GM19238 (cell line): ENCODE results near the gene SYT6.

ENCODE experiments used
- DNase-seq: peaks from one replicate; pipeline ENCODE4 v3.0.0; 2011; ENCODE audit warnings: low spot score; ENCODE audit not compliant: insufficient read length

SYT6 gene

DNA sequence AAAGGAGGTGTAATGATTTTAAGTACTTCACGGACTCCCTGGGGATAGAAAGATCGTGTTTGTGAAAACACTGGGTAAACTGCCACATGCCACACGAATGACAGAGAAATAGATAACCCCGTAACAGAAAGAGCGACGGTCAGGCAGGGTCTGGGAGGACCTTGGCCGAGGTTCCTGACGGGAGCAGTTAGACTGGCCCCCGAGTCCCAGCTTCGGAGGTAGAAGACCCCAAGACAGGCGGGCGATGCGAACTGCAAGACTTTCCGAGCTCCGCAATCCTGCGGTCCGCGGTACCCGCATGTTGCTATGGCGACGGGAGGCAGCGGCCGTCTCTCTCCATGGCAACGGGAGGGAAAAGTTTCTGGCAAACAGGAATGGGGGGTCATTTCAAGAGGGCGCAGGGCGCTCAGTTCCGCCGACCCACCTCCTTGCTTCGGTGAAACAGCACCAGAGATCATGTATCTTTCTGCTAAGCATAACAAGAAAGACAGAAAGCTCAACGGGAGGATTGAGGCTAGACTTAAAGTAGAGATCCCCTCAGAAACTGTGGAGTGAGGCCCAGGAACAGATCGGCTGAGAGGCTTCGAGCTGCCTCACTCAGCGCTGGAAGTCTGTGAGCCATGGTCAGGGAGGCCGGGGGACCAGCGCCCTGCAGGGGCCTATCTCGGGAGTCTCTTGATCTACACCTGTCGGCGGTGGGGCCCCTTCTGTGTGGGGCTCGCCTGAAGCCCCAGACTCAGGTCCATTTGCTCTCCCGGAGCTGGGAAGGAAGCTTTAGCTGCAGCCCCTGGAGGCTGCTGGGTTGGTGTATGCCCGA is 685 bp upstream of the SYT6 start:
- no peak for DNase-seq

DNA sequence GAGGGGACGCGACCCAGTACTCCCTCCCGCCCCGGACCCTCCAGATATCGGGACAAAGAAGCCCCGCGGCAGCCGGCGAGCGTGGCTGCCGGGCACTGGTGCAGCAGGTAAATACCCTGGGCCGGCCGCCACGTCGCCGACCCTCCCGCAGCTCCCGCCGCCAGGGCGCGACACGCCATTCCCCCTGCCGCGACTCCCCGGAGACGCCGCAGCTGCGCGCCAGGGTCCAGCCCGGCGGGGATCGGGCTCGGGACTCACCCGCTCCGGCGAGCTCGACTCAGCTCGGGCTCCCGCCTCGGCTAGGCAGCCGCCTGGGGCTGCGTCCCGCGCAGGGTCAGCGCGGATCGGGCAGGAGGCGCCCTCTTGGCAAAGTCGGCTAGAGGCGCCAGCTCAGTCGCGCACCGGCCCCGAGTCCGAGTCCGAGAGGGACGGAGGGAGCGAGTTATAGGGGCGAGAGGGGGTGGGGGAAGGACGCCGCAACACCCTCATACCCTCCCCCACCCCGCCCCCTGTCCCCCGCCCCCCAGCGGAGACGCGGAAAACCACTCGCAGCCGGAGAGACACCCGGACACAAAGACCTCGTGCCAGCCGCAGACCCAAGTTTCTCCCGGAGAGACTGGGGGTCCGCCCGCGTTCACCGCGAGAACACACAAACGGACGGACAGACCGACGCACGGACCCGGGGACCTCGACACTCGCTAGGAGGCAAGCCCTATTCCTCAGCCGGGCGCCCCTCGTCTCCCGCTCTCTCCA is 985 bp downstream of the SYT6 start:
- DNase-seq = no peak

DNA sequence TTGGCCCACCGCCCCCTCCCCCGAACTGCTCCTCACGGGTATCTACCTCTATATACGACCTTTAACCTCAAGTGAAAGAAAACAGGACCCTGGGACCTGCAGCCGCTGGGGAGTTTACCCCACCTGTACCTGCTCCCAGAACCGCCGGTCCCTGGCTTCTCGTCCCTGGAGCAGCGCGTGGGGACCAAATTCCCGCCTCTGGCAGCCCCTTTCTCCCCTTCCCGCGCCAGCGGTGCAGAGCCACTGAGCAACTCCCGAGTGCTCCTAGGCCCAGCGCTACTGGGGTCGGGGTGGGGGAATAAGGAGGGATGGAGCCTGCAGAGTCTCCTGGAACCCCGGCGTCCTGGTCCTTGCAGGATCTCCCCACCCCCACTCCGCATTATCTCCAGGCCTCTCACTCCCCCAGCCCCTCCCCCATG is 1.6 kb downstream of the SYT6 start:
- no peak for DNase-seq

- no peak for DNase-seq
These were observed 3.7 kb downstream of the SYT6 start for GRCh38 chr1:114150016-114150415.

DNA sequence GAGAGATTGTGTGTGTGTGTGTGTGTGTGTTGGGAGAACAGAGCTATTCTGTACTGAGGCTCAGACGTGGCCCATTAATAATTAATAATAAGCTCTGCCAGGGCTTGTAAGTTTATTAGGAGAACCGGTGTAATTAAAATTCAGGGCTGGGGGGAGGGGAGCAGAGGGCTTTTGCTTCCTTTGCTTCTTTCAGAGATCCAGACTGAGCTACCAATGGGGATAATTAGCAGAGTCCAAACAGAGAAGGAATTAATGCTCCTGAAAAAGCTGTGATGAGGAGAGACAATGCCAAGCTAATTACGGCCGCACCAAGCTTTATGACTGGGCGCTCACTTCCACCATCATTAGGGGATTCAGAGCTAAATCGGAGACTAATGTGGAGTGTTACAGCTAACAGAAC is 4.5 kb downstream of the SYT6 start:
- DNase-seq = no peak

DNA sequence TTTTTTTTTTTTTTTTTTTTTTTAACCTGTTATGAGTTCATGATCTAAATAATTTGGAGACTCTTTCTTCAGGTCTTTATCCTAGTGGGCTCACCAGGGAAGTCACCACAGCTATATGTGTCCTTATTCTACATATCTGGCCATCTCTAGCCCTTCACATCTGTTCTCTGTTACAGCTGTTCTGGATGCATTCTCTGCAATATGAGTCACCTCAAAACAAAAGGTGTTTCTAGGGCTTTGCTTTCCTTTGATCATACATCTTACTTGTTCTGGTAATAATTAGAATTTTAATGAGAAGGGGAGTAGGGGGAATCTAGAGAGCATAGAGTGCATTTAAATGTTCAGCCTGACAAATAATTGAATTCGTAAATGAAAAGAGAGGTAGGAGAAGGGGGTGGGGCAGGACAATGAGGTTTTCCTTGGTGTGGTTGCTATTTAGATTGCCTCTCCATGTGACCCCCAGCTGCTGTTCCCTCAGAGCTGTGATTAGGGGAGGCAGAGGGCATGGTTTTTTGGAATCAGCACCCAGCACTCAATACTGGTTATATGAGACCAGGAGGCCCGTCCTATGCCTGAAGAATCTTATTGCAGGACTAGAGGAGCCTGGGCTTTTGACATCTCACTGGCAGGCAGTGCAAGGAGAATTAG is 8.0 kb downstream of the SYT6 start:
- no peak for DNase-seq

DNA sequence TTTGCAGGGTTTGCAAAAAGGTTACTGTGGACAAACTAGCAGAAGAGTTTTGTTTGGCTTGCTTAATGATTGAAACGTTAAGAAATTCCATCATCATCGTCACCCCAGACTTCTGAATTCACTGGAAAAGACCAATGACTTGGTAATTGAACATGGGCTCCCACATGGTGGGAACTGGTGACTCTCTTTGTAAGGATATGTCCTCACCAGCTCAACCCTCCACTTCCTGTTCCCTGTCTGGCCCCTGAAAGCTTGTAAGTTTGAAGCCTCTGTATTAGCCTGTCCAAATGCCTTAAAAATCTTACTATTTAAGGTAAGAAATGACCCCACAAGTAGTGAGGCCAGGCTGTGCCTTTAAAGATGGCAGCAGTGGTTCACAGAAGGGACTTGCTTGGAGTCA is 9.7 kb downstream of the SYT6 start:
- no peak for DNase-seq

DNA sequence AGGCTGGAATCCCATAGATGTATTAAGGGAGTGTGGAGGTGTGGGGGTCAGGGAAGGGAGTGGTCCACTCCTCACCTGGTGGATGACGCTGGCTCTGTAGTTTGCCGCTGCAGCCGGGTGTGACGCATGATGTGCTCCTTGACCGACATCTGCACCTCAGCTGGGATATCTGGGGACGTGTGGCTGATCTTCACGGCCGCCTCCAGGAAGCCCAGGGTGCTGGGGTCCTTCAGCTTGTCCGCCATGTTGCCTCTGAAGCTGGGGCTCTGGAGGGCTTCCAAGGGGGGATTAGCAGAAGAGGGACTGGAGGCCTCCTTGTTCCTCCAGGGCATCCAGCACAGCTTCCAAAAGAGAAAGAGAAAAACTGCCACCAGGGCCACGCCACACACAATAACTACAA is 14.1 kb downstream of the SYT6 start:
- no peak for DNase-seq

GRCh38 chr1:114137497-114137896 is 16.2 kb downstream of the SYT6 start:
- no peak for DNase-seq

DNA sequence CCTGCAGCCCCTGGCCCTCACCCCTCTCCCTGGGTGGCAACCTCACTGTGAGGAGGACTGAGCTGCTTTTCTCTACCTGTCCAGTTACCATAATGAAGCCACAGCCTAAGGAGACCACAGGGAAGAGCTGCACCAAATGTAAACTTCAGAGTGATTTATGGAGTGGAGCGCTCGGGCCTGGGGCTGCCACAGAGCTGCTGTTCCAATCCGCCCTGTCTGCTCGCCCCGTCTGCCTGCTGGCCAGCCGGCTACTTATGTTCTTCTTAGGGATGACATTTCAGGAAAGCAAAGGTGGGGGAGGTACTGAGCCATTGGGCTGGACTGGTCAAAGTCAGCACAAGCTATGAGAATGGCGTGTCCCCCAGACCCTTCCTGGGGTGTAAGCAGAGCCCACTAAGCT is 17.9 kb downstream of the SYT6 start:
- DNase-seq = no peak

GRCh38 chr1:114134518-114134917 is 19.2 kb downstream of the SYT6 start:
- DNase-seq = no peak

- no peak for DNase-seq
These were observed 20.5 kb downstream of the SYT6 start for GRCh38 chr1:114133129-114133528.

GRCh38 chr1:114131526-114132220 is 22.0 kb downstream of the SYT6 start:
- DNase-seq = no peak

DNA sequence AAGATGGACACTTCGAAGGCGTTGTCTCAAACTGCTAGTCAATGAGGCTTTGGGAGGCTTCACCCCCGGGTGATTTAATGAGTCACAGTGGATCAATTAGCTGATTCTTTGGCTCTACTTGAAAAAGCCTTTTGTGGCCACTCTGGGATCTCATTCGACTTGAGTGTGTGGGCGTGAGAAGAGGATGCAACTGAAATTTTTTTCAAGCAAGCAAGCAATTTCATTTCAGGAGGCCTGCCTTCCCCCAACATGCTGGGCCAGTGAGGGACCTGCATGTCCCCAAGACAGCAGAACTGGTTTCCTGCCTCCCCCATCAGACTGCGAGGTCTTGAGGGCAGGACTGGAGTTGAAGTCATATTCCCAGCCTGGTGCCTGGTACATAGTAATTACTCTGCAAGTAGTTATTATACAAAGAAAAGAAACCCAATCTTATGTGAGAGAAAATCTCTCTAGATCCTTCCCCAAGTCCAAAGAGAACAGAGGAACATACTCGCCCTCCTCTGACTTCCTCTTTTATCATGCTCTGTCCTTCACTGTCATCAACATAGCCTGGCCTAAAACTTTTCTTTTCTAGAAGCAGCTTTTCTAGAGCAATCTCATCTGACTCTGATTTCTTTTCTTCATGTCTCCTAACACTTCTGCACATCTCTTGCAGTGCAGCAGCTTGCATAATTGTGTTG is 22.7 kb downstream of the SYT6 start:
- no peak for DNase-seq

- no peak for DNase-seq
These were observed 23.5 kb downstream of the SYT6 start for GRCh38 chr1:114130213-114130612.

GRCh38 chr1:114128293-114128692 is 25.4 kb downstream of the SYT6 start:
- DNase-seq = no peak

GRCh38 chr1:114126261-114127095 is 27.2 kb downstream of the SYT6 start:
- peak; percentile 58 for DNase-seq

- no peak for DNase-seq
These were observed 29.0 kb downstream of the SYT6 start for GRCh38 chr1:114124644-114125043.

DNA sequence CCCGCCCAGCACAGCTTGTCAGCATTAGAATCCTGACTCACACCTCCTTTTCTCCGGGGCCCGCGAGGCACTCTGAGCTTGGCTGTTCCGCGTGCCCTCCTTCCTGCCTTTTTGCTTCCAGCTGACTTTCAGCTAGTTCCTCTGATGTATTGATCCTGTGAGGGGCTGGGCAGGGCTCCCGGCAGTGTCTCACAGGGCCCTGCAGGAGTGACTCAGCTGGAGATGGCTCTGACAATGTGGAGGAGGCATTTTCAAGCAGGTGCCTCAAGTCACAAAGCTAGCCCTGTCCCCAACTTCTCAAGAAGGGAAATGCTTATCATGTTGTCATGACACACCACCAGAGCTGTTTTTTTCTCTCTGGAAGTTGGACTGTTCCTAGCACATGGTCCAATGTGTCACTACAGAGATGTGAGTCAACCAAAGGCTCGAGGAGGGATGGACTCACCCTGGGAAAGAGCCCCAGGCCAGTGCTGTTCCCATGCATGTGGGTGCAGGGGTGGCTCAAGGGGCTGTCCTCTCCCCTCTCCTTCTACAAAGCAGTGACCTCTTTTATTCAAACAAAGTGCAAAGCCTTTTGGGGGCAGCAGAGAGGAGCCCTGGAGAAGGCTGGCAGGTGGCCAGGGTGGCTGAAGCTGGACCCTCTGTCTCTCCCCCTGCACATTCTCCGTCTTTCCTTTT is 30.6 kb downstream of the SYT6 start:
- DNase-seq = no peak
